ENCODE results near the gene SLC12A9. TPM values are rescaled to one million over a fixed set of nuclear protein-coding genes. Genes with fewer than 3 reads are reported as not detected.

SLC12A9 gene
- total RNA-seq, 1 donor from 2014 or later: 30.5 TPM

DNA sequence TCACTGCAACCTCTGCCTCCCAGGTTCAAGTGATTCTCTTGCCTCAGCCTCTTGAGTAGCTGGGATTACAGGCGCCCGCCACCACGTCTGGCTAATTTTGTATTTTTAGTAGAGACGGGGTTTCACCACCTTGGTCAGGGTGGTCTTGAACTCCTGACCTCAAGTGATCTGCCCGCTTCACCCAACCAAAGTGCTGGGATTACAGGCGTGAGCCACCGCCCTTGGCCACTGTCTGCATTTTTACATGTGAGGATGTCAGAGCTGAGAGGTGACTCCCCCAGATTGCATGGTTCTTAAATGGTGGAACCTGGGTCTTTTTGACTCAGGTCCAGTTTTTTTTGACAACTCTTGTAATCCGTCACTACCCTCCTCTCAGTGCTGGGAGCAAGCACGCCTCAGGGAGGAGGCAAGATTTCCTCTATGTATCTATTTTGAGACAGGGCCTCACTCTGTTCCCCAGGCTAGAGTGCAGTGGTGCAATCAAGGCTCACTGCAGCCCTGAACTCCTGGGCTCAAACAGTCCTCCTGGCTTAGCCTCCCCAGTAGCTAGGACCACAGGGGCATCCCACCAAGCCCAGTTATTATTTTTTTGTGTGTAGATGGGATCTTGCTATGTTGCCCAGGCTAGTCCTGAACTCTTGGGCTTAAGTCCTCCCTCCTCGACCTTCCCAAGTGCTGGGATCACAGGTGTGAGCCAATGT lies 21.2 kb downstream of the SLC12A9 start:
- H4K20me1 ChIP-seq (ENCODE audit: insufficient read depth, low read length): peaks cover 42% of the 10 kb centered on the region
- Mint-ChIP-seq H3K27me3 (ENCODE audit: low read depth, unreplicated experiment) (no peaks in the 10 kb centered on the region), H3K4me1 (ENCODE audit: low read depth, unreplicated experiment) (peaks cover 11% of the 10 kb centered on the region), H3K9me3 (ENCODE audit: unreplicated experiment) (no peaks in the 10 kb centered on the region), H3K36me3 (ENCODE audit: low read depth, unreplicated experiment) (peaks cover 21% of the 10 kb centered on the region), H3K27ac (ENCODE audit: unreplicated experiment) (peak overlapping the region; percentile 95), H3K4me3 (ENCODE audit: unreplicated experiment) (peak overlapping the region; percentile 95)
- H3K4me2 ChIP-seq (ENCODE audit: low read length): peak overlapping the region; percentile 96
- no peak for DNase-seq (ENCODE audit: low read depth)
- H3K9me3 ChIP-seq (ENCODE audit: insufficient read depth, low read depth, low read length): no peaks in the 10 kb centered on the region
- peak overlapping the region; percentile 98 for H3K9ac ChIP-seq (ENCODE audit: low read length)
- TF ChIP-seq, protein P1, sequence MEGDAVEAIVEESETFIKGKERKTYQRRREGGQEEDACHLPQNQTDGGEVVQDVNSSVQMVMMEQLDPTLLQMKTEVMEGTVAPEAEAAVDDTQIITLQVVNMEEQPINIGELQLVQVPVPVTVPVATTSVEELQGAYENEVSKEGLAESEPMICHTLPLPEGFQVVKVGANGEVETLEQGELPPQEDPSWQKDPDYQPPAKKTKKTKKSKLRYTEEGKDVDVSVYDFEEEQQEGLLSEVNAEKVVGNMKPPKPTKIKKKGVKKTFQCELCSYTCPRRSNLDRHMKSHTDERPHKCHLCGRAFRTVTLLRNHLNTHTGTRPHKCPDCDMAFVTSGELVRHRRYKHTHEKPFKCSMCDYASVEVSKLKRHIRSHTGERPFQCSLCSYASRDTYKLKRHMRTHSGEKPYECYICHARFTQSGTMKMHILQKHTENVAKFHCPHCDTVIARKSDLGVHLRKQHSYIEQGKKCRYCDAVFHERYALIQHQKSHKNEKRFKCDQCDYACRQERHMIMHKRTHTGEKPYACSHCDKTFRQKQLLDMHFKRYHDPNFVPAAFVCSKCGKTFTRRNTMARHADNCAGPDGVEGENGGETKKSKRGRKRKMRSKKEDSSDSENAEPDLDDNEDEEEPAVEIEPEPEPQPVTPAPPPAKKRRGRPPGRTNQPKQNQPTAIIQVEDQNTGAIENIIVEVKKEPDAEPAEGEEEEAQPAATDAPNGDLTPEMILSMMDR (IDR thresholded peaks at IDR 0.05; ENCODE audit: insufficient read depth, low read depth, low read length): no peak
- no peak for TF ChIP-seq EZH2 (IDR thresholded peaks at IDR 0.05; ENCODE audit: insufficient read depth, low read length)
- peaks cover 79% of the 10 kb centered on the region for H3K79me2 ChIP-seq (ENCODE audit: insufficient read depth, low read length)
- H3K27ac ChIP-seq (ENCODE audit: low read depth, low read length): peak overlapping the region; percentile 94
- peaks cover 22% of the 10 kb centered on the region for H3K4me1 ChIP-seq (ENCODE audit: insufficient read depth, low read length)
- no peak overlapping the region for H2AFZ ChIP-seq (ENCODE audit: low read depth, low read length)
- FAIRE-seq: no peak
- H3K4me3 ChIP-seq (ENCODE audit: insufficient read depth, low read depth, low read length): no peak overlapping the region
- H3K36me3 ChIP-seq (ENCODE audit: insufficient read depth, low read length): peaks cover 40% of the 10 kb centered on the region
- no peaks in the 10 kb centered on the region for H3K27me3 ChIP-seq (ENCODE audit: insufficient read depth, low read length)

DNA sequence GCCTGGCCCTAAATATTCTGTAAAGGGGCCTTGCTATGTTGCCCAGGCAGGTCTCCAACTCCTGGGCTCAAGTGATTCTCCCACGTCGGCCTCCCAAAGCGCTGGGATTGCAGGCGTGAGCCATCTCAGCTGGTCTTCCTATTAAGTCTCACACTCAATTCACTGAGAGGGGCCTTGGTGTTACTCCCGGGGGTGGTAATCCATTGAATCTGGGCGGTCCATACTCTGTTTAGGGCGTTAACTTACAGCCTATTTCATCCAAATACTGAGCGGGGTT lies 21.7 kb downstream of the SLC12A9 start:
- Histone ChIP-seq H3K36me3 (ENCODE audit: insufficient read depth, low read length) (peaks cover 40% of the 10 kb centered on the region), H3K27me3 (ENCODE audit: insufficient read depth, low read length) (no peaks in the 10 kb centered on the region), H3K27ac (ENCODE audit: low read depth, low read length) (peak overlapping the region; percentile 94), H3K4me3 (ENCODE audit: insufficient read depth, low read depth, low read length) (peak overlapping the region; percentile 94), H3K9ac (ENCODE audit: low read length) (peak overlapping the region; percentile 98), H2AFZ (ENCODE audit: low read depth, low read length) (peak overlapping the region; percentile 85), H4K20me1 (ENCODE audit: insufficient read depth, low read length) (peaks cover 47% of the 10 kb centered on the region), H3K4me2 (ENCODE audit: low read length) (peak overlapping the region; percentile 96), H3K79me2 (ENCODE audit: insufficient read depth, low read length) (peaks cover 79% of the 10 kb centered on the region), H3K4me1 (ENCODE audit: insufficient read depth, low read length) (peaks cover 17% of the 10 kb centered on the region), H3K9me3 (ENCODE audit: insufficient read depth, low read depth, low read length) (no peaks in the 10 kb centered on the region)
- no peaks in the 10 kb centered on the region for H3K27me3 Mint-ChIP-seq (ENCODE audit: low read depth, unreplicated experiment)
- DNase-seq (ENCODE audit: low read depth) (no peak), FAIRE-seq (no peak)
- peaks cover 21% of the 10 kb centered on the region for H3K36me3 Mint-ChIP-seq (ENCODE audit: low read depth, unreplicated experiment)
- peaks cover 11% of the 10 kb centered on the region for H3K4me1 Mint-ChIP-seq (ENCODE audit: low read depth, unreplicated experiment)
- H3K4me3 Mint-ChIP-seq (ENCODE audit: unreplicated experiment): peak overlapping the region; percentile 95
- TF ChIP-seq EZH2 (IDR thresholded peaks at IDR 0.05; ENCODE audit: insufficient read depth, low read length): no peak
- TF ChIP-seq, protein P1 (IDR thresholded peaks at IDR 0.05; ENCODE audit: insufficient read depth, low read depth, low read length): no peak
- H3K9me3 Mint-ChIP-seq (ENCODE audit: unreplicated experiment): no peaks in the 10 kb centered on the region
- peak overlapping the region; percentile 95 for H3K27ac Mint-ChIP-seq (ENCODE audit: unreplicated experiment)

Measured in astrocyte (in vitro differentiated cells and primary cell).